ENCODE measurements around the gene CACHD1.

The CACHD1 gene

GRCh38 chr1:64616039-64616438 lies 146.1 kb downstream of the CACHD1 start:
- no peak overlapping the region for H3K4me3 ChIP-seq (ENCODE audit: low read length)
- no peak for TF ChIP-seq CTCF (conservative IDR thresholded peaks at IDR 0.05; ENCODE audit: low read depth, low read length)
- DNase-seq (ENCODE audit: low read depth): no peak

GRCh38 chr1:64623750-64624191 lies 153.8 kb downstream of the CACHD1 start:
- DNase-seq (ENCODE audit: low read depth): peak; percentile 72
- TF ChIP-seq CTCF (conservative IDR thresholded peaks at IDR 0.05; ENCODE audit: low read depth, low read length): no peak
- H3K4me3 ChIP-seq (ENCODE audit: low read length): no peak overlapping the region

- no peak for TF ChIP-seq CTCF (conservative IDR thresholded peaks at IDR 0.05; ENCODE audit: low read depth, low read length)
- no peak for DNase-seq (ENCODE audit: low read depth)
- no peak overlapping the region for H3K4me3 ChIP-seq (ENCODE audit: low read length)
Measured at GRCh38 chr1:64624218-64624713, 154.3 kb downstream of the CACHD1 start.

- no peak for DNase-seq (ENCODE audit: low read depth)
- TF ChIP-seq CTCF (conservative IDR thresholded peaks at IDR 0.05; ENCODE audit: low read depth, low read length): no peak
- no peak overlapping the region for H3K4me3 ChIP-seq (ENCODE audit: low read length)
Measured at GRCh38 chr1:64624808-64625207, 154.9 kb downstream of the CACHD1 start.

DNA sequence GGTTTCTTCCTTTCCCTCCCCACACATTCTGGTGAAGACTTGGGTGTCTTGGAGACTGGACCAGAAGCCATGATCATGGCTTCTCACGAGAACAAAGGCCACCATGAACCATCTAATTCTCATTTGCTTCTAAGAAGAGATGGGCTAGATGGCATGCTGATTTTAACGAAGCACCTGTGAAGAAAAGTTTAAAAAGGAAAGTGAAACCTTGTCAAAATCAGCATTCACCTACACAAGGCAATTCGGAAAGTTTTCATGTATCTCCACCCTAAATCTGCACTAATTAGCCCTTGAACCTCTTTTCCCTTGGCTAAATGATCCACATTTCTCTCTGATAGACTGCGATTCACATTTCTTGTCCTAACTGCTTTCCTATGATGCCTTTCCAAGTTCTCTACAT lies 160.7 kb downstream of the CACHD1 start:
- no peak for TF ChIP-seq CTCF (conservative IDR thresholded peaks at IDR 0.05; ENCODE audit: low read depth, low read length)
- H3K4me3 ChIP-seq (ENCODE audit: low read length): no peak overlapping the region
- no peak for DNase-seq (ENCODE audit: low read depth)

GRCh38 chr1:64631346-64632034 lies 161.6 kb downstream of the CACHD1 start:
- DNase-seq (ENCODE audit: low read depth): no peak
- no peak for TF ChIP-seq CTCF (conservative IDR thresholded peaks at IDR 0.05; ENCODE audit: low read depth, low read length)

DNA sequence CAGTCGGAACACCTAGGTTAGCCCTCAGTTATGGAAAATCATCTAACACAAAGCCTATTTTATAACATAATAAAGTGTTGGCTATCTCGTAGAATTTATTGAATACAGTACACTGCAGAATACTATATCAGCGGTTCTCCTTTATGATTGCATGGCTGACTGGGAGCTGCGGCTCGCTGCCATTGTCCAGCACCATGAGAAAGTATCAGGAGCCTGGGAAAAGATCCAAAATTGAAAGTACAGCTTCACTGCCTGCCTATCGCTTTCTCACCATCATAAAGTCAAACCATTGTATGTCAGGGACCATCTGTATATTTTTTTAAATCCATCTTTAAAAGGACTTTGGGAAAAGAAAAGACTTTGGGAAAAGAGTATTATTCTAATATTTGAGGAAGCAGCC lies 163.0 kb downstream of the CACHD1 start:
- DNase-seq (ENCODE audit: low read depth): no peak
- TF ChIP-seq CTCF (conservative IDR thresholded peaks at IDR 0.05; ENCODE audit: low read depth, low read length): no peak
- H3K4me3 ChIP-seq (ENCODE audit: low read length): no peak overlapping the region

More at GRCh38 chr1:64631346-64632034, 161.6 kb downstream of the CACHD1 start:
- no peak overlapping the region for H3K4me3 ChIP-seq (ENCODE audit: low read length)

All from retinal pigment epithelial cell (primary cell).